Gastrocnemius medialis (tissue), 4 donors: Measurements from ENCODE around the gene CGNL1. TPM values are rescaled to one million over a fixed set of nuclear protein-coding genes. Genes with fewer than 3 reads are reported as not detected.

Experiments used
- ATAC-seq, 2 donors: fragments of 150-250 bp; one replicate each; pipeline ENCODE4 v1.9.1; 2016
- DNase-seq, 2 donors: peaks; one replicate each; pipeline ENCODE4 v3.0.0-alpha.2; 2019
- H3K27ac ChIP-seq, 4 donors: fragments of 200-600 bp; sonication (generic); 1 replicate in 1 of 4; 2 replicates in 3 of 4; pipeline ENCODE4 v1.5.1; 2016 to 2018; ENCODE audit warnings: mild to moderate bottlenecking in 2 of 4, moderate library complexity in 1 of 4
- H3K27me3 ChIP-seq, 3 donors: fragments of 200-600 bp; sonication (generic) in 2 of 3; 1 replicate in 1 of 3; 2 replicates in 2 of 3; pipeline versions ENCODE4 v1.5.1 to v1.6.0; 2016 to 2019; ENCODE audit warnings: mild to moderate bottlenecking in 1 of 3, moderate library complexity in 1 of 3
- H3K36me3 ChIP-seq, 2 donors: fragments of 200-600 bp; sonication (generic) in 1 of 2; one replicate each; pipeline ENCODE4 v1.5.1; 2017 to 2018
- H3K4me1 ChIP-seq, 2 donors: fragments of 200-600 bp; sonication (generic) in 1 of 2; one replicate each; pipeline ENCODE4 v1.5.1; 2016 to 2017; ENCODE audit warnings: mild to moderate bottlenecking in 2 of 2
- H3K4me3 ChIP-seq, 4 donors: fragments of 200-600 bp; sonication (generic) in 3 of 4; 1 replicate in 1 of 4; 2 replicates in 3 of 4; pipeline ENCODE4 v1.5.1; 2016 to 2019; ENCODE audit warnings: mild to moderate bottlenecking in 2 of 4
- H3K9me3 ChIP-seq, 3 donors: fragments of 200-600 bp; sonication (generic) in 2 of 3; 1 replicate in 1 of 3; 2 replicates in 2 of 3; pipeline ENCODE4 v1.5.1; 2016 to 2019
- POLR2A ChIP-seq, 2 donors: fragments of 450-650 bp; IDR thresholded peaks; one replicate each; pipeline ENCODE4 v1.6.1; 2017; ENCODE audit warnings: antibody characterized with exemption in 2 of 2, mild to moderate bottlenecking in 2 of 2, moderate library complexity in 2 of 2
- in situ Hi-C, 4 donors: fragments of 200-750 bp; cut with MboI; loops; one replicate each; pipeline versions ENCODE4 v1.15.0 to v1.8.0; 2017; ENCODE audit warnings: low sequenced_read_pairs in 4 of 4
- intact Hi-C: fragments of 100-400 bp; cut with DNase I; formaldehyde crosslinking; loops from one replicate; pipeline ENCODE4 v1.15.1; 2023; ENCODE audit warnings: low total_unique reads
- total RNA-seq, 4 donors: library from RNA; depleted of rRNA; stranded (reverse); fragments of >200 nt; gene quantifications; one replicate each; pipeline versions ENCODE4 v1.1.0 to v1.2.3, GENCODE V29; 2016
- TF ChIP-seq, protein P1 (sequence below), 5 experiments: fragments of 450-650 bp in 3 of 5; fragments of 200-600 bp in 2 of 5; sonication (generic) in 2 of 5; IDR thresholded peaks in 4 of 5; conservative IDR thresholded peaks in 1 of 5; 1 replicate in 4 of 5; 2 replicates in 1 of 5; pipeline ENCODE4 v1.5.1; 2016 to 2019; ENCODE audit warnings: antibody characterized with exemption in 5 of 5, mild to moderate bottlenecking in 3 of 5, moderate library complexity in 3 of 5

Gene CGNL1, protein sequence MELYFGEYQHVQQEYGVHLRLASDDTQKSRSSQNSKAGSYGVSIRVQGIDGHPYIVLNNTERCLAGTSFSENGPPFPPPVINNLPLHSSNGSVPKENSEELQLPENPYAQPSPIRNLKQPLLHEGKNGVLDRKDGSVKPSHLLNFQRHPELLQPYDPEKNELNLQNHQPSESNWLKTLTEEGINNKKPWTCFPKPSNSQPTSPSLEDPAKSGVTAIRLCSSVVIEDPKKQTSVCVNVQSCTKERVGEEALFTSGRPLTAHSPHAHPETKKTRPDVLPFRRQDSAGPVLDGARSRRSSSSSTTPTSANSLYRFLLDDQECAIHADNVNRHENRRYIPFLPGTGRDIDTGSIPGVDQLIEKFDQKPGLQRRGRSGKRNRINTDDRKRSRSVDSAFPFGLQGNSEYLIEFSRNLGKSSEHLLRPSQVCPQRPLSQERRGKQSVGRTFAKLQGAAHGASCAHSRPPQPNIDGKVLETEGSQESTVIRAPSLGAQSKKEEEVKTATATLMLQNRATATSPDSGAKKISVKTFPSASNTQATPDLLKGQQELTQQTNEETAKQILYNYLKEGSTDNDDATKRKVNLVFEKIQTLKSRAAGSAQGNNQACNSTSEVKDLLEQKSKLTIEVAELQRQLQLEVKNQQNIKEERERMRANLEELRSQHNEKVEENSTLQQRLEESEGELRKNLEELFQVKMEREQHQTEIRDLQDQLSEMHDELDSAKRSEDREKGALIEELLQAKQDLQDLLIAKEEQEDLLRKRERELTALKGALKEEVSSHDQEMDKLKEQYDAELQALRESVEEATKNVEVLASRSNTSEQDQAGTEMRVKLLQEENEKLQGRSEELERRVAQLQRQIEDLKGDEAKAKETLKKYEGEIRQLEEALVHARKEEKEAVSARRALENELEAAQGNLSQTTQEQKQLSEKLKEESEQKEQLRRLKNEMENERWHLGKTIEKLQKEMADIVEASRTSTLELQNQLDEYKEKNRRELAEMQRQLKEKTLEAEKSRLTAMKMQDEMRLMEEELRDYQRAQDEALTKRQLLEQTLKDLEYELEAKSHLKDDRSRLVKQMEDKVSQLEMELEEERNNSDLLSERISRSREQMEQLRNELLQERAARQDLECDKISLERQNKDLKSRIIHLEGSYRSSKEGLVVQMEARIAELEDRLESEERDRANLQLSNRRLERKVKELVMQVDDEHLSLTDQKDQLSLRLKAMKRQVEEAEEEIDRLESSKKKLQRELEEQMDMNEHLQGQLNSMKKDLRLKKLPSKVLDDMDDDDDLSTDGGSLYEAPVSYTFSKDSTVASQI
- total RNA-seq = under 1 TPM; 0.15 to 0.85 (median 0.49) TPM

DNA sequence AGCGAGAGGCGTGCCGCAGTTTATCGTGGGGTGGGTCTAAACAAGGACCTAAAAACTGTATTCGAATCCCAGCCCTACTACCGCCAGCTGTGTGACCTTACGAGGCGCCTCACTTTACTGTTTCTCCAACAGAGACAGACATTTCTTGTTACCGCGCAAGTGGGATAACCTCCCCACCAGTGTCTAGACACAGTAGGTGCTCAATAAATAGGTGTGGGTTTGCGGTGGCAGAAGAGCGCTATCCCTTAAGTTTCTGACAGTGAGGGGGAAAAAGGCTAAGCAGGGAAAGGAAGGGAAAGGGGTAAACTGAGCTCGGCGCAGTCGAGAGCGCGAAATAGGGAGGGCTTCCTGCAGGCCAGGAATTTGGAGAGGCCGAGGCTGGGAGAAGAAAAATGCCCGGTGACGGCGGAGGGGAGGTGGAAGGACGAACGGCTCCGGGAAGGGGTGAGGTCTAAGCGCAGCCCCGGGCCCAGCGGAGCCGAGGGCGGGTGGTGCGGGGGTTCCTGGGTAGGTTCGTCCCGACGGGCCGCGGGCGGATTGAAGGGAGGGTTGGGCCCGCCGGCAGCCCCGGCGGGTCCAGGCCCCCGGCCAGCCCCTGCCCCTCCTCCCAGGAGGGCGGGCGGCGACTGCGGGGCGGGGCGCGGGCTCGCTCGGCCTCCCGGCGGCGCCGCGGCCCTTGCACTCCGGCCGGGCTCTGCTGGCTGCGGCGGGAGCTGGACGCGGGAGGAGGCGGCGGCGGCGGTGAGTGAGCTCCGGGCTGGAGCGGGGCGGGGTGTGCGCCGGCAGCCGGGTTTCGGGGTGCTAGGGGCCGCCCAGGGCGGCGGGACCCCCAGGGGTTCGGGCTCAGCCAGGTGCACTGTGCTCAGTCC lies at the start of gene CGNL1:
TSS of gene CGNL1 (plus strand) at position 679 of the 869 bp plus-strand sequence. CDS start 61,495 bp downstream, outside the sequence.
- in situ Hi-C loops = no loop called here
- no peak for DNase-seq
- H3K27me3 ChIP-seq = peaks cover 20 to 33% (median 22%) of the 10 kb centered on the region in 3 donors
- H3K4me1 ChIP-seq = no peaks in the 10 kb centered on the region
- intact Hi-C loops = no loop called here
- ATAC-seq = peak; percentile 36 to 55
- H3K36me3 ChIP-seq = no peaks in the 10 kb centered on the region
- no peak for TF ChIP-seq POLR2A (IDR thresholded peaks at IDR 0.05)
- TF ChIP-seq, protein P1, sequence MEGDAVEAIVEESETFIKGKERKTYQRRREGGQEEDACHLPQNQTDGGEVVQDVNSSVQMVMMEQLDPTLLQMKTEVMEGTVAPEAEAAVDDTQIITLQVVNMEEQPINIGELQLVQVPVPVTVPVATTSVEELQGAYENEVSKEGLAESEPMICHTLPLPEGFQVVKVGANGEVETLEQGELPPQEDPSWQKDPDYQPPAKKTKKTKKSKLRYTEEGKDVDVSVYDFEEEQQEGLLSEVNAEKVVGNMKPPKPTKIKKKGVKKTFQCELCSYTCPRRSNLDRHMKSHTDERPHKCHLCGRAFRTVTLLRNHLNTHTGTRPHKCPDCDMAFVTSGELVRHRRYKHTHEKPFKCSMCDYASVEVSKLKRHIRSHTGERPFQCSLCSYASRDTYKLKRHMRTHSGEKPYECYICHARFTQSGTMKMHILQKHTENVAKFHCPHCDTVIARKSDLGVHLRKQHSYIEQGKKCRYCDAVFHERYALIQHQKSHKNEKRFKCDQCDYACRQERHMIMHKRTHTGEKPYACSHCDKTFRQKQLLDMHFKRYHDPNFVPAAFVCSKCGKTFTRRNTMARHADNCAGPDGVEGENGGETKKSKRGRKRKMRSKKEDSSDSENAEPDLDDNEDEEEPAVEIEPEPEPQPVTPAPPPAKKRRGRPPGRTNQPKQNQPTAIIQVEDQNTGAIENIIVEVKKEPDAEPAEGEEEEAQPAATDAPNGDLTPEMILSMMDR (IDR thresholded peaks at IDR 0.05 in 4 of 5, conservative IDR thresholded peaks at IDR 0.05 in 1 of 5) = no peak
- no peaks in the 10 kb centered on the region for H3K9me3 ChIP-seq
- H3K4me3 ChIP-seq = peak within 1 kb of the TSS; percentile 45 to 65 (median 53)
- H3K27ac ChIP-seq = no peak within 1 kb of the TSS

DNA sequence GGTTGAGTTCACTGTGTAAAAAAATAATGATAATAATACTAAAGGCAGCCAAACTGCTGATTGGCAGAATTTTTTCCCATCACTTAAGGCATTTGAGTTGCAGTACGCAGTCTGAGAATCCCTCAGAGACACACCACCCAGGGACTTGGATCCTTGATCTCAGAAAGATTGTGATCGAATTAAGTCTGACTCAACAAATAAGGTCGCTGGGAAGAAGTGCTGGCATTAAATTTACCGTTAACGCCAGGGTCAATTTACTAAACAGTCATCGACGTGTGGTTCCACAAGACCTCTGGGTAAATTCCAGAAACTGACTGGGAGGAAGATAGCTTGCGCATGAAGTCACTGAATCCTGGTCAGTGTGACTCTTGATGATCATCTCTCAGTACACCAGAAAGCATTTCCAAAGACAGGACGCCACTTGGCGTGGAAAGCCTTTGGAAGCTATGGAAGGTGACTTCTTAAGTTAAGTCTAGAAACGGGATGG lies 48.3 kb upstream of the CGNL1 start:
- in situ Hi-C loops (no loop called here), intact Hi-C loops (no loop called here)
- H3K27ac ChIP-seq = peak overlapping the region; percentile 5 to 57 (median 44)
- DNase-seq (peak; percentile 39 to 54), ATAC-seq (peak; percentile 81 to 82)
- no peak for TF ChIP-seq POLR2A (IDR thresholded peaks at IDR 0.05)
- TF ChIP-seq, protein P1 (IDR thresholded peaks at IDR 0.05 in 4 of 5, conservative IDR thresholded peaks at IDR 0.05 in 1 of 5) = no peak
- no peaks in the 10 kb centered on the region for H3K9me3 ChIP-seq
- H3K27me3 ChIP-seq = peaks cover 4 to 16% (median 11%) of the 10 kb centered on the region in 3 donors
- no peaks in the 10 kb centered on the region for H3K36me3 ChIP-seq
- H3K4me3 ChIP-seq = peak overlapping the region in 1 of 4 donors; percentile 10
- H3K4me1 ChIP-seq = no peaks in the 10 kb centered on the region

- Histone ChIP-seq H3K4me1 (no peaks in the 10 kb centered on the region), H3K9me3 (no peaks in the 10 kb centered on the region), H3K36me3 (no peaks in the 10 kb centered on the region), H3K27ac (peak overlapping the region in 1 of 4 donors; percentile 34), H3K4me3 (peak overlapping the region in 1 of 4 donors; percentile 10), H3K27me3 (peaks cover 4 to 16% (median 11%) of the 10 kb centered on the region in 3 donors)
- DNase-seq = no peak
- intact Hi-C loops = no loop called here
- TF ChIP-seq POLR2A (IDR thresholded peaks at IDR 0.05) = no peak
- TF ChIP-seq, protein P1 (IDR thresholded peaks at IDR 0.05 in 4 of 5, conservative IDR thresholded peaks at IDR 0.05 in 1 of 5) = no peak
- ATAC-seq = no peak
- in situ Hi-C loops = no loop called here
Measured at GRCh38 chr15:57328479-57328878, 47.8 kb upstream of the CGNL1 start.
